Keratinocyte (primary cell): ENCODE results near the gene PTK7.

Experiments
- EZH2 ChIP-seq: IDR thresholded peaks from one replicate; pipeline ENCODE4 v1.6.1; 2012; ENCODE audit warnings: inconsistent platforms, mild to moderate bottlenecking, low read length, moderate library complexity
- TF ChIP-seq, protein P1 (sequence below), 3 experiments: IDR thresholded peaks in 1 of 3; conservative IDR thresholded peaks in 1 of 3; optimal IDR thresholded peaks in 1 of 3; 2 replicates in 2 of 3; 3 replicates in 1 of 3; pipeline versions ENCODE3 to v1.5.1; 2011; ENCODE audit warnings: low read length in 3 of 3, mild to moderate bottlenecking in 3 of 3, moderate library complexity in 2 of 3, control low read depth in 1 of 3, inconsistent platforms in 1 of 3; ENCODE audit not compliant: insufficient read depth in 2 of 3; ENCODE audit errors: extremely low read depth in 1 of 3

DNA sequence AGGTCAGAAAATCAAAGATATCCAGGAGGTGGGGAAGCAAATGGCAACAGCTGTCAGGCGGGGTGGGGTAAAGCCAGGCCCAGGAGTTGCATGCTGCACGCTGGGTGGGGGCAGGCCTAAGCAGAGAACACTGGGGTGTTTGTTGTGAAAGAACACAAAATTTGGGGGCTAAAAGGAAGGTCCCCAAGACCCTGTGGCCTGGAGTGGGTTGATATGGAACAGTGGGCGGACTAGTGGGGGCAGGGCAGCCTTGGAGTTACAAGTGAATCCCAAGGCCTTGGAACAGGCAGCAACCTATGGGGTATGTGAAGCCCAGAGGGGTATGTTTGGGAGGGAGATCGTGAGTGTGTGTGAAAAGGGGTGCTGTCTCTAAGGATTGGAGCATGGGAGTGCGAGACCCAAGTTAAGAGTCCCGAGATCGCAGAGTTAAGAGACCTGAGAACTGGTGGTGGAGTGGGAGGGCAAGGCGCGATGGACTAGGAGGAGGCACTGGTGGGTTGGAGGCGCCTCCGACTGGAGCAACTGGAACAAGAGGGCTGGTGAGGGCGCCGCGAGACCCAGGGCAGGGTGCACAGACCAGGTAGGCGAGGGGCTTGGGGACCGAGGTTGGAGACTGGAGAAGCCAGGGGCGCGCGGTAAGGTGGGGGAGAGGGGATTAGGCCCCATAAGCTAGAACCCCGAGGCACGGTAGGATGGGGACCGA, 23.1 kb upstream of the PTK7 start:
- TF ChIP-seq EZH2, result no peak
- TF ChIP-seq, protein P1, sequence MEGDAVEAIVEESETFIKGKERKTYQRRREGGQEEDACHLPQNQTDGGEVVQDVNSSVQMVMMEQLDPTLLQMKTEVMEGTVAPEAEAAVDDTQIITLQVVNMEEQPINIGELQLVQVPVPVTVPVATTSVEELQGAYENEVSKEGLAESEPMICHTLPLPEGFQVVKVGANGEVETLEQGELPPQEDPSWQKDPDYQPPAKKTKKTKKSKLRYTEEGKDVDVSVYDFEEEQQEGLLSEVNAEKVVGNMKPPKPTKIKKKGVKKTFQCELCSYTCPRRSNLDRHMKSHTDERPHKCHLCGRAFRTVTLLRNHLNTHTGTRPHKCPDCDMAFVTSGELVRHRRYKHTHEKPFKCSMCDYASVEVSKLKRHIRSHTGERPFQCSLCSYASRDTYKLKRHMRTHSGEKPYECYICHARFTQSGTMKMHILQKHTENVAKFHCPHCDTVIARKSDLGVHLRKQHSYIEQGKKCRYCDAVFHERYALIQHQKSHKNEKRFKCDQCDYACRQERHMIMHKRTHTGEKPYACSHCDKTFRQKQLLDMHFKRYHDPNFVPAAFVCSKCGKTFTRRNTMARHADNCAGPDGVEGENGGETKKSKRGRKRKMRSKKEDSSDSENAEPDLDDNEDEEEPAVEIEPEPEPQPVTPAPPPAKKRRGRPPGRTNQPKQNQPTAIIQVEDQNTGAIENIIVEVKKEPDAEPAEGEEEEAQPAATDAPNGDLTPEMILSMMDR (optimal IDR thresholded peaks at IDR 0.05 in 1 of 3, IDR thresholded peaks at IDR 0.05 in 1 of 3, conservative IDR thresholded peaks at IDR 0.05 in 1 of 3; ENCODE audit: extremely low read depth in 1 of 3, insufficient read depth in 2 of 3, low read length in 3 of 3), result no peak
